ENCODE data around the gene EDDM13.
"Not testable (repeated sequence)": the region's sequence is repeated elsewhere in the genome, so short reads cannot be mapped to it uniquely, and the experiment has no call there.

- not testable (repeated sequence) for TF ChIP-seq CTCF (IDR thresholded peaks at IDR 0.05; ENCODE audit: control extremely low read depth in 1 of 3, insufficient read depth in 1 of 3, low read depth in 1 of 3, low read length in 3 of 3); MAX (IDR thresholded peaks at IDR 0.05); RFX5 (IDR thresholded peaks at IDR 0.05; ENCODE audit: borderline replicate concordance, low read depth, low read length); ASH2L (IDR thresholded peaks at IDR 0.05; ENCODE audit: low read length); ZNF274 (IDR thresholded peaks at IDR 0.05; ENCODE audit: borderline replicate concordance, extremely low read depth, low read length); EZH2 (IDR thresholded peaks at IDR 0.05; ENCODE audit: low read depth, low read length, severe bottlenecking)
Measured at GRCh38 chr19:56261932-56262331, 10.6 kb upstream of the EDDM13 start.
